Cerebellar cortex (tissue), 1 donor: ENCODE results near the gene AP1G2.
"Not testable (repeated sequence)": the region's sequence is repeated elsewhere in the genome, so short reads cannot be mapped to it uniquely, and the experiment has no call there.

Experiments
- DNase-seq: peaks from one replicate; pipeline ENCODE4 v3.0.0-alpha.2; 2015; ENCODE audit warnings: low spot score

The AP1G2 gene

GRCh38 chr14:23567186-23568020 is at the start of gene AP1G2:
Gene AP1G2, minus strand, starts transcription at chr14:23567791. Its CDS starts 477 bp downstream, at chr14:23567314.
- DNase-seq, result peak; percentile 79

GRCh38 chr14:23615856-23616255 is 48.3 kb upstream of the AP1G2 start:
- no peak for DNase-seq

DNA sequence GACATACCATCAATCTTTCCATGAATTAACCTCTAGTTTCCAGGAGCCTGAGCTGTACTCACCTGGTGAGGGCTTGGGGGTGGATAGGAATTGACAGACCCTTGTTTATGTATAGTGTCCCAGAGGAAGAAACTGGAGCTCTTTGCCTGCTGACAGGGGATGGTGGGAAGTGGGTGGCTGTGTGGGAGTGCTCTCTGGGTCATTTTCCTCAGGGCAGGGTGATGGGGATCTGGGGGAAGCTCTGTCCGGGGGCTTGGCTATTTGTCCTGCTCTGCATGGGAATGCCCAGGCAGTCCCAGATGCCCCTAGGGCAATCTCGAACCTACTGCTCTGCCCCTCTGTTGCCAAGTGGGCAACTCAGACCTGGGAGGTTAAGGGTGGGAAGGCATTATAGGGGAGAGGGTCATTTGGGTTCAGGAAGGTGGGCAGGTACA is 46.8 kb upstream of the AP1G2 start:
- no peak for DNase-seq

- DNase-seq, result no peak
Measured at GRCh38 chr14:23613242-23614070, 45.9 kb upstream of the AP1G2 start.

DNA sequence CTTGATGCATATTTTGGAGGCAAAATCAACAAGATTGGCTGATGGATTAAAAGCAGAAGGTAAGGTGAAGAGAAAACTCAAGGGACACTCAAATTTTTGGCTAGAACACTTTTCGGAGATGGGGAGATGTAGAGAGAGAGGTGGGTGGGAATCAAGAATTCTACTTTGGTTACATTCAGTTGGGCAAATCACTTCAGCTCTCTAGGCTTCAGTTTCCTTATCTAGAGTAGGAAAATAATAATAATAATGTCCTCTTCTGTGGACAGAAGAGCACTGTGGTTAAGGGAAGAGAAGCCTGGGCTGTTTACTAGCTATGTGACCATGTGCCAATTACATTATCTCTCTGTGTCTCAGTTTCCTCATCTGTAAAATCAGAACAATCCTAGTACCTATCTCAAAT is 45.2 kb upstream of the AP1G2 start:
- no peak for DNase-seq

- no peak for DNase-seq
Measured at GRCh38 chr14:23612354-23612732, 44.8 kb upstream of the AP1G2 start.

DNA sequence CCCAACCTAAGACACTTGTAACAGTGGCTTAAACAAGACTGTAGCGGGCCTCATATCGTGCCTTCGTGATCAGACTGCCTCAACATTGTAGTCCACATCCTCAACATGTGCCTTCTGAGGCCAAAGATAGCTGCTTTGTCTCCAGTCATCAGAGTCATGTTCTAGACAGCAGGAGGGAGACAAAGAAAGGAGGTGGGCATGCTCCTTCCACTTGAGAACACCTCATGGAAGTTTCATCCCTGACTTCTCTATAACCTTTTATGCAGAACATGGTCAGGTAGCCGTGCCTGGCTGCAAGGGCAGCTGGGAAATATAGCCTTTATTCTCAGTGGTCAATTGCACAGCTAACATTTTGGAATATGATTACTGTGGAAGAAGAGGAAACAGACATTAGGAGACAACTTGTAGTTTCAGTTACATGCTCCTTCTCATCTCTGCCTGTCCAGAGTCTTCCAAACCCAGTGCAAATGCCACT is 43.3 kb upstream of the AP1G2 start:
- DNase-seq, result no peak

GRCh38 chr14:23610090-23610814 is 42.7 kb upstream of the AP1G2 start:
- no peak for DNase-seq

DNA sequence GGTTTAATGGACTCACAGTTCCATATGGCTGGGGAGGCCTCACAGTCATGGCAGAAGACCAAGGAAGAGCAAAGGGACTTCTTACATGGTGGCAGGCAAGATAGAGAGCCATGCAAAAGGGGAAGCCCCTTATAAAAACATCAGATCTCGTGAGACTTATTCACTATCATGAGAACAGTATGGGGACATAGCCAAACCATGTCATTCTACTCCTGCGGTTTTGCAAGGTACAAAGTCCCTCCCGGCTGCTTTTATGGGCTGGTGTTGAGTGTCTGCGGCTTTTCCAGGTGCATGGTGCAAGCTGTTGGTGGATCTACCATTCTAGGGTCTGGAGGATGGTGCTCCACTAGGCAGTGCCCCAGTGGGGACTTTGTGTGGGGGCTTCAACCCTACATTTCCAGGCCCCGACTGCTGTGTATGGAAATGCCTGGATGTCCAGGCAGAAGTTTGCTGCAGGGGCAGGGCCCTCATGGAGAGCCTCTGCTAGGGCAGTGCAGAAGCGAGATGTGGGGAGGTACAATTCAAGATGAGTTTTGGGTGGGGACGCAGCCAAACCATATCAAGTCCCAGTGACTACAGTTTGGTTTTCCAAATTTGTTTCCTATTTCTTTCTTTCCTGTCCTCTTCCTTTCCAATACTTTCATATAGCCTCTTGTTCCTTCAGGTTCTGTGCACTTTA is 42.0 kb upstream of the AP1G2 start:
- DNase-seq, result not testable (repeated sequence)

DNA sequence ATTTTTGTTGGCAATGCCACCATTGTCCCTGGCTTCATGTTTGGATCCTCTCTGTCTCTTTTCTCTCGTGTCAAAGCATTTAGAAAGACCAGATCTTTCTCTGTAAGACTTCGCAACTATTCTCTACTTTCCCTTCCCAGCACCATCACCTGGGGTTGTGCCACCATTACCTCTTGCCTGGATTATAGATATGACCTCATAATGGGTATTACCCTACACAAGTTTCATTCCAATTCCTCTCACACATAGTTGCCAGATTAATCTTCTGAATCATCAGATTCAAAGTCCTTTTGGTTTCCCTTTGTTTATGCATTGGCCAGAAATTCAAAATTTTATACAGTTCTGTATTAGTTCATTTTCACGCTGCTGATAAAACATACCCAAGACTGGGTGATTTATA is 41.4 kb upstream of the AP1G2 start:
- no peak for DNase-seq

DNA sequence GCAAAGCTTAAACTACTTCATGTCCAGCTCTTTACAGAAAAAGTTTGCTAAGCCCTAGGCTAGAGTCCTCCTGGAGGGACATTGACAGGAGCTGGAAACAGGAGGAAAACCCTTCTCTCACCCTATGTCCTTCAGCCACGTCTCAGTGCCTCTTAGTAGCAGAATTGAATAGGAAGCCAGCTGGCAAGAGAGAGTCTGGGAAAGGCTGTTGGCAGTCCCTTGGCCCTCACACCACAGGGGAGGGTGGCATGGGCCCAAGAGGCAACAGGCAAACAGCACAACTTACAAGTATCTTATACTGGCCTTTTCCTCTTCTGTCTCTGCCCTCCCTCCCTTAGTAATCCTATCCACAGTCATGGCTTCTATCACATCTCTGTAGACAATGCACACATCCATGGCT is 40.9 kb upstream of the AP1G2 start:
- peak; percentile 67 for DNase-seq

GRCh38 chr14:23605931-23606585 is 38.5 kb upstream of the AP1G2 start:
- no peak for DNase-seq

DNA sequence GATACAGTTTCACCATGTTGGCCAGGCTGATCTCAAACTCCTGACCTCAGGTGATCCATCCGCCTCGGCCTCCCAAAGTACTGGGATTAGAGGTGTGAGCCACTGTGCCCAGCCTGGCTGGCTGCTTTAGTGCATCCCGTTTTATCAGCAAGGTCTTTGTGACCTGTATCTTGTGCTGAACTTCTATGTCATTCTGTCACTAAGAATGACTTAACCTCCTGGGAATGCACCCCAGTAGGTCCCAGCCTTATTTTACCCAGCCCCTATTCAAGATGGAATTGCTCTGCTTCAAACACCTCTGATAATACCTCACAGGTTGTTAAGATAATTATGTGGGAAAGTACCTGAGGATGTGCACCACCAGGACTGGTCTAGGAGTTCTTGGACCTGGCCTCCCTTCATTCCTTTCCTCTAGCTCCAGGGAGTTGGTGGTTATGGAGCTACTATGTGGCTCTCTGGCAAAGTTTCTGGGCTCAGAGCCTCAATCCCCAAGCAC is 37.1 kb upstream of the AP1G2 start:
- no peak for DNase-seq

GRCh38 chr14:23604148-23604547 is 36.6 kb upstream of the AP1G2 start:
- DNase-seq, result no peak

- no peak for DNase-seq
Measured at GRCh38 chr14:23603103-23603502, 35.5 kb upstream of the AP1G2 start.

GRCh38 chr14:23602181-23603095 is 34.8 kb upstream of the AP1G2 start:
- DNase-seq, result no peak

- no peak for DNase-seq
Measured at GRCh38 chr14:23601845-23602180, 34.2 kb upstream of the AP1G2 start.

DNA sequence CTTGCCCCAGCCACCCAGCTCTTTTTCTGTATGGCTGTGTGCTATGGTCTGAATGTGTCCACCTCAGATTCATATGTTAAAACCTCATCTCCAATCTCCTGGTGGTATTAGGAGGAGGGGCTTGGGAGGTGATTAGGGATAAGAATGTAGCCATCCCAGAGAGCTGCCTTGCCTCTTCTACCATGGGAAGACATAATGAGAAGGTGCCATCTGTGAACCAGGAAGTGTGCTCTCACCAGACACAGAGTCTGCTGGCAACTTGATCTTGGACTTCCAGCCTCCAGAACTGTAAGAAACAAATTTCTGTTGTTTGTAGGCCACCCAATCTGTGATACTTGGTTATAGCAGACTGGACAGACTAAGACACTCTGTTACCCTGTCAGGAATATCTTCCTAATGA is 33.8 kb upstream of the AP1G2 start:
- DNase-seq, result no peak

GRCh38 chr14:23600806-23601205 is 33.2 kb upstream of the AP1G2 start:
- DNase-seq, result no peak

DNA sequence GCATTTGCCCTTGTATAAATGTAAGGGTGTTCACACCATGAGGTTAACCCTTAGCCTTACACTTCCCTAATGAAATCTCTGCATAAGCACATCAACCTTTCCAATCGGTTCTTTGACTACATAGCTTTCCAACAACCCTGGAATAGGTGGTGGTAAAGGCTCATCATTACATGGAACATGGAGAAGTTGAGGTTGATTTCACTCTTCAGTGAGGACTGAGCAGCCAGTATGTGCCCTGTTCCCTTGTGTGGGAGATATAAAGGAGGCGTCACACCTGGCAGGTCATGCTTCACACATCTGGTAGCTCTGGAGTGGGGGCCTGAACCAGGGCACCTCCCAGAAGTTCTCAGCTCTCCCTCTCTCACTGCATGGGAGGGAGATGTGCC is 32.7 kb upstream of the AP1G2 start:
- DNase-seq, result no peak
